GM12878 (cell line): ENCODE data around the gene MAFF. TPM values are rescaled to one million over a fixed set of nuclear protein-coding genes. Genes with fewer than 3 reads are reported as not detected.

Experiments
- ASH2L ChIP-seq: fragments of 300-600, 200-600 bp; sonication (generic); IDR thresholded peaks from 2 replicates; pipeline ENCODE4 v1.6.1; 2017; ENCODE audit warnings: low read depth, mild to moderate bottlenecking, borderline replicate concordance
- ATF3 ChIP-seq: IDR thresholded peaks from 2 replicates; pipeline ENCODE4 v1.6.1; 2011; ENCODE audit warnings: low read depth, mild to moderate bottlenecking, low read length, moderate library complexity, borderline replicate concordance; ENCODE audit errors: extremely low read depth
- BCLAF1 ChIP-seq: fragments of 450-650 bp; IDR thresholded peaks from 2 replicates; pipeline ENCODE4 v1.6.1; 2017; ENCODE audit warnings: antibody characterized with exemption, mild to moderate bottlenecking, moderate library complexity
- CREB1 ChIP-seq: IDR thresholded peaks from 2 replicates; pipeline ENCODE4 v1.6.1; 2012; ENCODE audit warnings: low read depth, mild to moderate bottlenecking, inconsistent platforms
- EED ChIP-seq: sonication (generic); IDR thresholded peaks from 2 replicates; pipeline ENCODE4 v1.6.1; 2016; ENCODE audit warnings: antibody characterized with exemption, low read depth
- FOXK2 ChIP-seq: fragments of 450-650 bp; IDR thresholded peaks from 2 replicates; pipeline ENCODE4 v1.6.1; 2017; ENCODE audit warnings: mild to moderate bottlenecking, moderate library complexity
- GABPA ChIP-seq: IDR thresholded peaks from 2 replicates; pipeline ENCODE4 v1.6.1; 2014; ENCODE audit warnings: antibody characterized with exemption, low read depth, mild to moderate bottlenecking, inconsistent platforms
- HCFC1 ChIP-seq: fragments of 150-350 bp; IDR thresholded peaks from 2 replicates; pipeline ENCODE4 v1.6.1; 2014; ENCODE audit warnings: low read length
- HDAC2 ChIP-seq: fragments of 200-600 bp; sonication (generic); IDR thresholded peaks from 2 replicates; pipeline ENCODE4 v1.6.1; 2017
- IRF5 ChIP-seq: fragments of 450-650 bp; IDR thresholded peaks from 2 replicates; pipeline ENCODE4 v1.6.1; 2017; ENCODE audit warnings: borderline replicate concordance
- MTA3 ChIP-seq: IDR thresholded peaks from 2 replicates; pipeline ENCODE4 v1.6.1; 2012; ENCODE audit warnings: low read length, inconsistent platforms, borderline replicate concordance
- MXI1 ChIP-seq: fragments of 150-350 bp; IDR thresholded peaks from 2 replicates; pipeline ENCODE4 v1.6.1; 2011; ENCODE audit warnings: low read depth, mild to moderate bottlenecking, inconsistent platforms, low read length, improper control_type of control experiment
- NR2C2 ChIP-seq: IDR thresholded peaks from 2 replicates; pipeline ENCODE4 v1.6.1; 2011; ENCODE audit warnings: borderline replicate concordance, low read depth; ENCODE audit not compliant: control insufficient read depth, insufficient read length
- PKNOX1 ChIP-seq: fragments of 450-650 bp; IDR thresholded peaks from 2 replicates; pipeline ENCODE4 v1.6.1; 2016; ENCODE audit warnings: mild to moderate bottlenecking
- RCOR1 ChIP-seq: conservative IDR thresholded peaks from 2 replicates; pipeline ENCODE4 v1.6.1; 2012; ENCODE audit warnings: low read depth, low read length, improper control_type of control experiment
- SKIL ChIP-seq: fragments of 450-650 bp; IDR thresholded peaks from 2 replicates; pipeline ENCODE4 v1.6.1; 2017; ENCODE audit warnings: mild to moderate bottlenecking, low read depth, inconsistent platforms; ENCODE audit not compliant: poor library complexity, severe bottlenecking
- SP1 ChIP-seq: IDR thresholded peaks from one replicate; pipeline ENCODE4 v1.6.1; 2011; ENCODE audit warnings: low read depth, low read length
- SUPT20H ChIP-seq: IDR thresholded peaks from 2 replicates; pipeline ENCODE4 v1.6.1; 2011; ENCODE audit warnings: low read depth, mild to moderate bottlenecking, low read length, moderate library complexity, borderline replicate concordance; ENCODE audit not compliant: control insufficient read depth
- ZBTB4 ChIP-seq: fragments of 450-650 bp; formaldehyde crosslinking; IDR thresholded peaks from 2 replicates; pipeline ENCODE4 v1.4.0; 2022; ENCODE audit warnings: mild to moderate bottlenecking, moderate library complexity
- polyA plus RNA-seq, 11 experiments: library from polyadenylated mRNA; depleted of rRNA in 4 of 11; unstranded in 6 of 11; stranded (reverse) in 5 of 11; fragments of >200 nt; fragmentation: Nextera tagmentation in 4 of 11; fragmentation: Illumina TruSeq in 1 of 11; extraction: Ambion mirVana in 4 of 11; extraction: Trizol in 1 of 11; gene quantifications; 1 replicate in 1 of 11; 2 replicates in 10 of 11; pipeline versions ENCODE4 v1.2.1 to v1.2.3, GENCODE V29; 2011 to 2016; ENCODE audit warnings: inconsistent platforms in 2 of 11, missing spikeins in 2 of 11, low read depth in 1 of 11
- total RNA-seq, 4 experiments: library from RNA; depleted of rRNA in 3 of 4; stranded (reverse); fragments of >200 nt in 3 of 4; fragmentation: Illumina TruSeq in 1 of 4; extraction: Trizol in 1 of 4; gene quantifications; 2 replicates each; pipeline versions ENCODE4 v1.2.1 to v1.2.3, GENCODE V29; 2013 to 2021

MAFF gene
- total and polyA plus RNA-seq, 10 of the 15 experiments (the other 5 are each of a cell fraction or from before 2014, with no cell fraction given): 0.22 to 2.3 (median 0.81) TPM; not detected in 1

GRCh38 chr22:38201711-38202436 lies at the start of gene MAFF (continued):
- TF ChIP-seq SUPT20H: no peak
- no peak for TF ChIP-seq ASH2L
- no peak for TF ChIP-seq IRF5
- no peak for TF ChIP-seq GABPA
- TF ChIP-seq SP1: peak; percentile 18
- no peak for TF ChIP-seq SKIL
- TF ChIP-seq PKNOX1: no peak
- no peak for TF ChIP-seq ZBTB4 (CRISPR knock-in tag)
- TF ChIP-seq NR2C2: no peak
- TF ChIP-seq FOXK2: no peak
- TF ChIP-seq CREB1: peak; percentile 86
- TF ChIP-seq MTA3: no peak
- no peak for TF ChIP-seq HDAC2
- no peak for TF ChIP-seq MXI1
- no peak for TF ChIP-seq HCFC1
- 0 out of 2 replicates have a peak, but pooled peaks have one; percentile 18 for TF ChIP-seq ATF3
- no peak for TF ChIP-seq EED
- TF ChIP-seq BCLAF1: no peak
- TF ChIP-seq RCOR1: no peak
